ENCODE results near the gene PLAGL1. TPM values are rescaled to one million over a fixed set of nuclear protein-coding genes. Genes with fewer than 3 reads are reported as not detected.
"Not testable (repeated sequence)": the region's sequence is repeated elsewhere in the genome, so short reads cannot be mapped to it uniquely, and the experiment has no call there.

Gene PLAGL1
- total RNA-seq, 4 donors from 2014 or later = 11.8 to 17.9 (median 16.0) TPM

DNA sequence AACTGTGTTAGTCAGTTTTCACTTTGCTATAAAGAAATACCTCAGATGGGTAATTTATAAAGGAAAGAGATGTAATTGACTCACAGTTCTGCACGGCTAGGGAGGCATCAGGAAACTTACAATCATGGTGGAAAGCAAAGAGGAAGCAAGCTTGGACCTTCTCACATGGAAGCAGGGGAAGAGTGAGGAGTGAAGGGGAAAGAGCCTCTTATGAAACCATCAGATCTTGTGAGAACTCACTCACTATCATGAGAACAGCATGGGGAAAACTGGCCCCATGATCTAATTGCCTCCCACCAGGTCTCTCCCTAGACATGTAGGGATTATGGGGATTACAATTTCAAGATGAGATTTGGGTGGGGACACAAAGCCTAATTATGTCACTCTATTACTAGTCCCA is 41.3 kb upstream of the PLAGL1 start:
- no peak overlapping the region for H3K27ac ChIP-seq (replicated peaks in 1 of 4)
- H3K4me3 ChIP-seq = no peak overlapping the region
- 63% methylated on average over 1 of the region's 1 CpG for WGBS
- no peaks in the 10 kb centered on the region for H3K4me1 ChIP-seq
- intact Hi-C loops (cut with DNase I) = no loop called here
- TF ChIP-seq POLR2AphosphoS5 (IDR thresholded peaks at IDR 0.05) (no peak), POLR2A (IDR thresholded peaks at IDR 0.05; ENCODE audit: low read depth) (no peak), EP300 (IDR thresholded peaks at IDR 0.05) (no peak)
- TF ChIP-seq, protein P1, sequence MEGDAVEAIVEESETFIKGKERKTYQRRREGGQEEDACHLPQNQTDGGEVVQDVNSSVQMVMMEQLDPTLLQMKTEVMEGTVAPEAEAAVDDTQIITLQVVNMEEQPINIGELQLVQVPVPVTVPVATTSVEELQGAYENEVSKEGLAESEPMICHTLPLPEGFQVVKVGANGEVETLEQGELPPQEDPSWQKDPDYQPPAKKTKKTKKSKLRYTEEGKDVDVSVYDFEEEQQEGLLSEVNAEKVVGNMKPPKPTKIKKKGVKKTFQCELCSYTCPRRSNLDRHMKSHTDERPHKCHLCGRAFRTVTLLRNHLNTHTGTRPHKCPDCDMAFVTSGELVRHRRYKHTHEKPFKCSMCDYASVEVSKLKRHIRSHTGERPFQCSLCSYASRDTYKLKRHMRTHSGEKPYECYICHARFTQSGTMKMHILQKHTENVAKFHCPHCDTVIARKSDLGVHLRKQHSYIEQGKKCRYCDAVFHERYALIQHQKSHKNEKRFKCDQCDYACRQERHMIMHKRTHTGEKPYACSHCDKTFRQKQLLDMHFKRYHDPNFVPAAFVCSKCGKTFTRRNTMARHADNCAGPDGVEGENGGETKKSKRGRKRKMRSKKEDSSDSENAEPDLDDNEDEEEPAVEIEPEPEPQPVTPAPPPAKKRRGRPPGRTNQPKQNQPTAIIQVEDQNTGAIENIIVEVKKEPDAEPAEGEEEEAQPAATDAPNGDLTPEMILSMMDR (IDR thresholded peaks at IDR 0.05) = no peak
- peaks cover 0 to 3% (median 0%) of the 10 kb centered on the region in 4 donors for H3K9me3 ChIP-seq
- no peak for DNase-seq (ENCODE audit: extremely low spot score)
- no peaks in the 10 kb centered on the region for H3K36me3 ChIP-seq
- peaks cover 0 to 6% (median 0%) of the 10 kb centered on the region in 4 donors for H3K27me3 ChIP-seq

DNA sequence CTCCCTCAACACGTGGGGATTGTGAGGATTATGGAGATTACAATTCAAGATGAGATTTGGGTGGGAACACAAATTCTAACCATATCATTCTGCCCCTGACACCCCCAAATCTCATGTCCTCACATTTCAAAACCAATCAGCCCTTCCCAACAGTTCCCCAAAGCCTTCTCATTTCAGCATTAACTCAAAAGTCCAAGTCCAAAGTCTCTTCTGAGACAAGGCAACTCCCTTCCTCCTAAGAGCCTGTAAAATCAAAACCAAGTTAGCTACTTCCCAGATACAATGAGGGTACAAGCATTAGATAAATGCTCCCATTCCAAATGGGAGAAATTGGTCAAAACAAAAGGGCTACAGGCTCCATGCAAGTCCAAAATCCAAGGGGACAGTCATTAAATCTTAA is 39.6 kb upstream of the PLAGL1 start:
- no peaks in the 10 kb centered on the region for H3K4me1 ChIP-seq
- no peak for DNase-seq (ENCODE audit: extremely low spot score)
- intact Hi-C loops (cut with DNase I) = no loop called here
- peaks cover 0 to 6% (median 0%) of the 10 kb centered on the region in 4 donors for H3K27me3 ChIP-seq
- no peak for TF ChIP-seq POLR2AphosphoS5 (IDR thresholded peaks at IDR 0.05)
- TF ChIP-seq POLR2A (IDR thresholded peaks at IDR 0.05; ENCODE audit: low read depth) = no peak
- TF ChIP-seq, protein P1 (IDR thresholded peaks at IDR 0.05) = no peak
- no peak for TF ChIP-seq EP300 (IDR thresholded peaks at IDR 0.05)
- 83% methylated on average over 1 of the region's 1 CpG for WGBS
- H3K36me3 ChIP-seq = no peaks in the 10 kb centered on the region
- no peak overlapping the region for H3K27ac ChIP-seq (replicated peaks in 1 of 4)
- H3K4me3 ChIP-seq = no peak overlapping the region
- H3K9me3 ChIP-seq = peaks cover 0 to 3% (median 0%) of the 10 kb centered on the region in 4 donors

DNA sequence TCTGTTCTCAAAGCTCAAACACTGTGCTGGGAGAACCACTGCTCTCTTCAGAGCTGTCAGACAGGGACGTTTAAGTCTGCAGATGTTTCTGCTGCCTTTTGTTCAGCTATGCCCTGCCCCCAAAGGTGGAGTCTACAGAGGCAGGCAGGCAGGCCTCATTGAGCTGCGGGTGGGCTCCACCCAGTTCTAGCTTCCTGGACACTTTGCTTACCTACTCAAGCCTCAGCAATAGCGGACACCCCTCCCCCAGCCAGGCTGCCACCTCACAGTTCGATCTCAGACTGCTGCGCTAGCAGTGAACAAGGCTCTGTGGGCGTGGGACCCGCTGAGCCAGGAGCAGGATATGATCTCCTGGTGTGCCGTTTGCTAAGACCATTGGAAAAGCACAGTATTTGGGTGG is 38.6 kb upstream of the PLAGL1 start:
- 72% methylated on average over 7 of the region's 8 CpGs for WGBS
- H3K9me3 ChIP-seq = not testable (repeated sequence)

DNA sequence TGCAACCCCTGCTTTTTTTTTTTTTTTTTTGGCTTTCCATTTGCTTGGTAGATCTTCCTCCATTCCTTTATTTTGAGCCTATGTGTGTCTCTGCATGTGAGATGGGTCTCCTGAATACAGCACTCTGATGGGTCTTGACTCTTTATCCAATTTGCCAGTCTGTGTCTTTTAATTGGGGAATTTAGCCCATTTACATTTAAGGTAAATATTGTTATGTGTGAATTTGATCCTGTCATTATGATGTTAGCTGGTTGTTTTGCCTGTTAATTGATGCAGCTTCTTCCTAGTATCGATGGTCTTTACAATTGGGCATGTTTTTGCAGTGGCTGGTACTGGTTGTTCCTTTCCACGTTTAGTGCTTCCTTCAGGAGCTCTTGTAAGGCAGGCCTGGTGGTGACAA is 36.9 kb upstream of the PLAGL1 start:
- H3K36me3 ChIP-seq; H3K4me3 ChIP-seq; H3K4me1 ChIP-seq; H3K27ac ChIP-seq (replicated peaks in 1 of 4); DNase-seq (ENCODE audit: extremely low spot score); H3K27me3 ChIP-seq; H3K9me3 ChIP-seq; intact Hi-C loops (cut with DNase I): not testable (repeated sequence)
- 85% methylated on average over 2 of the region's 2 CpGs for WGBS

More for the DNA sequence above, 38.6 kb upstream of the PLAGL1 start:
- H3K4me3 ChIP-seq; H3K4me1 ChIP-seq; intact Hi-C loops (cut with DNase I); DNase-seq (ENCODE audit: extremely low spot score); H3K27ac ChIP-seq (replicated peaks in 1 of 4); H3K27me3 ChIP-seq; H3K36me3 ChIP-seq: not testable (repeated sequence)

DNA sequence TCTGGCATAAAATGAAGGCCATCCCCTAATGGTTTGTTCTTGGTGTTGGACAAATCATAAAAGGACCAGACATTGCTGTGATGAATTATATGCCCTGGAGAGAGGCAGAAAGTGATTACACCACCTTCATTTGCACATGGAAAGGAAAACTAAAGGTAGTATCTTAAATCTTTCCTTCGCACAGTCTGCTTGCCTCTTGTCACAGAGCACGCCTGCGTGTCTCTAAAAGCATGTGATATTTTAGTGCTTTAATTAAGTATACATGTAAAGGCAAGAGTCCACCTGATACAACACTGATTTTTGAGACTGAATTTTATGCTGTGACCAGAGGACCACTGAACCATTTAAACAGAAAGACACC is 28.8 kb upstream of the PLAGL1 start:
- intact Hi-C loops (cut with DNase I) = no loop called here

More for the DNA sequence above, 28.8 kb upstream of the PLAGL1 start:
- Histone ChIP-seq H3K27me3 (no peaks in the 10 kb centered on the region), H3K36me3 (no peaks in the 10 kb centered on the region), H3K4me3 (peak overlapping the region; percentile 34 to 51 (median 40)), H3K27ac (replicated peaks in 1 of 4) (peak overlapping the region in 2 of 4 donors; percentile 13 to 16), H3K4me1 (peaks cover 0 to 7% (median 0%) of the 10 kb centered on the region in 4 donors), H3K9me3 (peaks cover 0 to 5% (median 0%) of the 10 kb centered on the region in 4 donors)
- 63% methylated on average over 3 of the region's 3 CpGs for WGBS
- no peak for TF ChIP-seq POLR2A (IDR thresholded peaks at IDR 0.05; ENCODE audit: low read depth)
- TF ChIP-seq POLR2AphosphoS5 (IDR thresholded peaks at IDR 0.05) = no peak
- no peak for TF ChIP-seq EP300 (IDR thresholded peaks at IDR 0.05)
- TF ChIP-seq, protein P1 (IDR thresholded peaks at IDR 0.05) = no peak
- no peak for DNase-seq (ENCODE audit: extremely low spot score)

Data from esophagus muscularis mucosa (tissue), 4 donors.